Immature natural killer cell (primary cell): Measurements from ENCODE around the gene FBRSL1. TPM values are rescaled to one million over a fixed set of nuclear protein-coding genes. Genes with fewer than 3 reads are reported as not detected.

Source experiments
- DNase-seq, 3 donors: peaks; one replicate each; pipeline ENCODE4 v3.0.0; 2022; ENCODE audit warnings: mixed read lengths in 1 of 3
- H3K27ac Mint-ChIP-seq, 6 donors: one replicate each; pipeline ENCODE4 v1.8.0; 2020; ENCODE audit warnings: mixed read lengths in 6 of 6, mild to moderate bottlenecking in 5 of 6, inconsistent platforms in 4 of 6, moderate library complexity in 3 of 6
- H3K27me3 Mint-ChIP-seq, 3 donors: one replicate each; pipeline ENCODE4 v1.8.0; 2020 to 2021; ENCODE audit warnings: low read depth in 3 of 3, mild to moderate bottlenecking in 3 of 3, mixed read lengths in 3 of 3, moderate library complexity in 3 of 3, inconsistent platforms in 1 of 3
- H3K36me3 Mint-ChIP-seq, 3 donors: one replicate each; pipeline ENCODE4 v1.8.0; 2020; ENCODE audit warnings: mixed read lengths in 3 of 3, inconsistent platforms in 2 of 3, mild to moderate bottlenecking in 2 of 3
- H3K4me1 Mint-ChIP-seq, 2 donors: one replicate each; pipeline ENCODE4 v1.8.0; 2020; ENCODE audit warnings: inconsistent platforms in 2 of 2, mild to moderate bottlenecking in 2 of 2, mixed read lengths in 2 of 2, moderate library complexity in 1 of 2
- H3K4me3 Mint-ChIP-seq, 5 donors: one replicate each; pipeline ENCODE4 v1.8.0; 2020; ENCODE audit warnings: mild to moderate bottlenecking in 5 of 5, mixed read lengths in 5 of 5, inconsistent platforms in 3 of 5, moderate library complexity in 3 of 5
- H3K9me3 Mint-ChIP-seq, 6 donors: one replicate each; pipeline ENCODE4 v1.8.0; 2020; ENCODE audit warnings: mild to moderate bottlenecking in 6 of 6, mixed read lengths in 6 of 6, inconsistent platforms in 4 of 6, moderate library complexity in 3 of 6
- polyA plus RNA-seq, 3 donors: library from polyadenylated mRNA; unstranded; fragments of 300-500 nt; fragmentation: Illumina TruSeq; gene quantifications; one replicate each; pipeline ENCODE4 v1.2.3, GENCODE V29; 2021

FBRSL1 gene
- polyA plus RNA-seq, 3 donors from 2014 or later: 0.54 to 0.63 TPM; not detected in 1

- Mint-ChIP-seq H3K4me1 (no peaks in the 10 kb centered on the region), H3K4me3 (no peak overlapping the region), H3K27ac (no peak overlapping the region), H3K27me3 (peaks cover 2 to 4% (median 4%) of the 10 kb centered on the region in 3 donors), H3K36me3 (peaks cover 0 to 4% (median 0%) of the 10 kb centered on the region in 3 donors), H3K9me3 (peaks cover 0 to 2% (median 0%) of the 10 kb centered on the region in 6 donors)
- DNase-seq: no peak
These were observed 60.3 kb downstream of the FBRSL1 start for GRCh38 chr12:132550014-132550802.

- no peaks in the 10 kb centered on the region for H3K4me1 Mint-ChIP-seq
- peaks cover 0 to 4% (median 0%) of the 10 kb centered on the region in 3 donors for H3K36me3 Mint-ChIP-seq
- H3K9me3 Mint-ChIP-seq: peaks cover 0 to 2% (median 0%) of the 10 kb centered on the region in 6 donors
- H3K4me3 Mint-ChIP-seq: no peak overlapping the region
- DNase-seq: no peak
- H3K27ac Mint-ChIP-seq: no peak overlapping the region
- peaks cover 3 to 4% (median 4%) of the 10 kb centered on the region in 3 donors for H3K27me3 Mint-ChIP-seq
These were observed 61.1 kb downstream of the FBRSL1 start for GRCh38 chr12:132550830-132551640.

GRCh38 chr12:132551641-132552031 lies 61.7 kb downstream of the FBRSL1 start:
- H3K9me3 Mint-ChIP-seq: peaks cover 0 to 2% (median 0%) of the 10 kb centered on the region in 6 donors
- peaks cover 0 to 4% (median 0%) of the 10 kb centered on the region in 3 donors for H3K36me3 Mint-ChIP-seq
- no peaks in the 10 kb centered on the region for H3K4me1 Mint-ChIP-seq
- DNase-seq: no peak
- H3K27me3 Mint-ChIP-seq: peaks cover 3 to 4% (median 4%) of the 10 kb centered on the region in 3 donors
- no peak overlapping the region for H3K27ac Mint-ChIP-seq
- H3K4me3 Mint-ChIP-seq: no peak overlapping the region

- peaks cover 4 to 8% (median 4%) of the 10 kb centered on the region in 3 donors for H3K36me3 Mint-ChIP-seq
- no peak overlapping the region for H3K4me3 Mint-ChIP-seq
- H3K9me3 Mint-ChIP-seq: peaks cover 0 to 2% (median 0%) of the 10 kb centered on the region in 6 donors
- peak in 1 of 3 donors; percentile 30 for DNase-seq
- peaks cover 10 to 14% of the 10 kb centered on the region in 2 donors for H3K4me1 Mint-ChIP-seq
- peaks cover 3 to 13% (median 8%) of the 10 kb centered on the region in 3 donors for H3K27me3 Mint-ChIP-seq
- H3K27ac Mint-ChIP-seq: no peak overlapping the region
These were observed 65.1 kb downstream of the FBRSL1 start for GRCh38 chr12:132554845-132555630.

- Mint-ChIP-seq H3K4me3 (no peak overlapping the region), H3K4me1 (peaks cover 10 to 16% of the 10 kb centered on the region in 2 donors), H3K27ac (no peak overlapping the region), H3K36me3 (peaks cover 4 to 8% (median 4%) of the 10 kb centered on the region in 3 donors), H3K9me3 (peaks cover 0 to 2% (median 0%) of the 10 kb centered on the region in 6 donors), H3K27me3 (peaks cover 3 to 13% (median 8%) of the 10 kb centered on the region in 3 donors)
- DNase-seq: no peak
These were observed 65.7 kb downstream of the FBRSL1 start for GRCh38 chr12:132555686-132556085.

- no peak overlapping the region for H3K27ac Mint-ChIP-seq
These were observed 66.3 kb downstream of the FBRSL1 start for GRCh38 chr12:132556216-132556615.

GRCh38 chr12:132556801-132557200 lies 66.8 kb downstream of the FBRSL1 start:
- Mint-ChIP-seq H3K4me3 (no peak overlapping the region), H3K36me3 (peaks cover 4 to 8% (median 4%) of the 10 kb centered on the region in 3 donors), H3K9me3 (peaks cover 0 to 2% (median 0%) of the 10 kb centered on the region in 6 donors), H3K27ac (no peak overlapping the region), H3K27me3 (peaks cover 3 to 13% (median 8%) of the 10 kb centered on the region in 3 donors), H3K4me1 (peaks cover 10 to 17% of the 10 kb centered on the region in 2 donors)
- no peak for DNase-seq

More at GRCh38 chr12:132556216-132556615, 66.3 kb downstream of the FBRSL1 start:
- DNase-seq: no peak
- Mint-ChIP-seq H3K36me3 (peaks cover 4 to 8% (median 4%) of the 10 kb centered on the region in 3 donors), H3K9me3 (peaks cover 0 to 2% (median 0%) of the 10 kb centered on the region in 6 donors), H3K4me1 (peaks cover 10 to 17% of the 10 kb centered on the region in 2 donors), H3K4me3 (no peak overlapping the region), H3K27me3 (peaks cover 3 to 13% (median 8%) of the 10 kb centered on the region in 3 donors)

GRCh38 chr12:132557291-132558015 lies 67.5 kb downstream of the FBRSL1 start:
- no peak overlapping the region for H3K4me3 Mint-ChIP-seq
- peaks cover 10 to 17% of the 10 kb centered on the region in 2 donors for H3K4me1 Mint-ChIP-seq
- no peak for DNase-seq
- peaks cover 0 to 2% (median 0%) of the 10 kb centered on the region in 6 donors for H3K9me3 Mint-ChIP-seq
- no peak overlapping the region for H3K27ac Mint-ChIP-seq
- peaks cover 3 to 11% (median 6%) of the 10 kb centered on the region in 3 donors for H3K27me3 Mint-ChIP-seq
- H3K36me3 Mint-ChIP-seq: peaks cover 4% of the 10 kb centered on the region in 3 donors

GRCh38 chr12:132558042-132558856 lies 68.3 kb downstream of the FBRSL1 start:
- peak; percentile 21 to 36 (median 33) for DNase-seq
- peak overlapping the region; percentile 59 to 76 (median 69) for H3K4me3 Mint-ChIP-seq
- peaks cover 3 to 11% (median 4%) of the 10 kb centered on the region in 3 donors for H3K27me3 Mint-ChIP-seq
- no peak overlapping the region for H3K27ac Mint-ChIP-seq
- H3K4me1 Mint-ChIP-seq: peaks cover 12 to 17% of the 10 kb centered on the region in 2 donors
- H3K9me3 Mint-ChIP-seq: peaks cover 0 to 2% (median 0%) of the 10 kb centered on the region in 6 donors
- H3K36me3 Mint-ChIP-seq: peaks cover 4% of the 10 kb centered on the region in 3 donors

- DNase-seq: no peak
- Mint-ChIP-seq H3K4me3 (peak overlapping the region; percentile 53 to 74 (median 72)), H3K27me3 (peaks cover 2 to 11% (median 6%) of the 10 kb centered on the region in 3 donors), H3K4me1 (peaks cover 16 to 19% of the 10 kb centered on the region in 2 donors), H3K9me3 (peaks cover 0 to 2% (median 0%) of the 10 kb centered on the region in 6 donors), H3K27ac (no peak overlapping the region), H3K36me3 (peaks cover 4% of the 10 kb centered on the region in 3 donors)
These were observed 69.1 kb downstream of the FBRSL1 start for GRCh38 chr12:132558861-132559623.

GRCh38 chr12:132559652-132560363 lies 69.9 kb downstream of the FBRSL1 start:
- Mint-ChIP-seq H3K27me3 (peaks cover 2 to 11% (median 6%) of the 10 kb centered on the region in 3 donors), H3K36me3 (peaks cover 4% of the 10 kb centered on the region in 3 donors), H3K9me3 (peaks cover 0 to 2% (median 0%) of the 10 kb centered on the region in 6 donors), H3K4me3 (peak overlapping the region in 4 of 5 donors; percentile 69 to 74 (median 72)), H3K4me1 (peaks cover 16 to 19% of the 10 kb centered on the region in 2 donors), H3K27ac (no peak overlapping the region)
- DNase-seq: no peak
